ENCODE measurements around the gene NAV3.

NAV3 gene

GRCh38 chr12:77861317-77861716 lies 30.6 kb downstream of the NAV3 start:
- H3F3A ChIP-seq (ENCODE audit: low read depth), result no peaks in the 10 kb centered on the region
- no peaks in the 10 kb centered on the region for H3K9me2 ChIP-seq (replicated peaks; ENCODE audit: low read depth, low read length)
- H3K9me3 ChIP-seq (ENCODE audit: insufficient read depth, low read depth, low read length), result no peaks in the 10 kb centered on the region
- H3K36me3 ChIP-seq (ENCODE audit: insufficient read depth, low read length), result no peaks in the 10 kb centered on the region
- no peak overlapping the region for H3K4me2 ChIP-seq (ENCODE audit: low read depth, low read length, poor library complexity, severe bottlenecking)
- H2AFZ ChIP-seq (ENCODE audit: low read length), result no peak overlapping the region
- no peaks in the 10 kb centered on the region for H3K4me1 ChIP-seq (ENCODE audit: insufficient read depth, low read length, poor library complexity, severe bottlenecking)
- H4K20me1 ChIP-seq (ENCODE audit: insufficient read depth, low read length, poor library complexity, severe bottlenecking), result no peaks in the 10 kb centered on the region
- no peak overlapping the region for H3K4me3 ChIP-seq (ENCODE audit: low read length, poor library complexity, severe bottlenecking)
- H3K9ac ChIP-seq (ENCODE audit: low read depth, low read length, poor library complexity, severe bottlenecking), result no peak overlapping the region
- no peaks in the 10 kb centered on the region for H3K79me2 ChIP-seq (ENCODE audit: insufficient read depth, low read length)
- no peak for TF ChIP-seq EZH2phosphoT487 (IDR thresholded peaks at IDR 0.05; ENCODE audit: borderline replicate concordance)
- TF ChIP-seq CTCF (conservative IDR thresholded peaks at IDR 0.05; ENCODE audit: low read length), result no peak
- H3K27me3 ChIP-seq (ENCODE audit: insufficient read depth, low read length, poor library complexity, severe bottlenecking), result no peaks in the 10 kb centered on the region

GRCh38 chr12:77865178-77865577 lies 34.5 kb downstream of the NAV3 start:
- TF ChIP-seq EZH2phosphoT487 (IDR thresholded peaks at IDR 0.05; ENCODE audit: borderline replicate concordance) (no peak), CTCF (conservative IDR thresholded peaks at IDR 0.05; ENCODE audit: low read length) (no peak)
- H3F3A ChIP-seq (ENCODE audit: low read depth), result no peaks in the 10 kb centered on the region
- no peak overlapping the region for H2AFZ ChIP-seq (ENCODE audit: low read length)

GRCh38 chr12:77878901-77879300 lies 48.2 kb downstream of the NAV3 start:
- H2AFZ ChIP-seq (ENCODE audit: low read length), result no peak overlapping the region
- no peaks in the 10 kb centered on the region for H3K27me3 ChIP-seq (ENCODE audit: insufficient read depth, low read length, poor library complexity, severe bottlenecking)
- TF ChIP-seq CTCF (conservative IDR thresholded peaks at IDR 0.05; ENCODE audit: low read length) (no peak), EZH2phosphoT487 (IDR thresholded peaks at IDR 0.05; ENCODE audit: borderline replicate concordance) (no peak)
- H3K4me1 ChIP-seq (ENCODE audit: insufficient read depth, low read length, poor library complexity, severe bottlenecking), result no peaks in the 10 kb centered on the region
- H3K4me2 ChIP-seq (ENCODE audit: low read depth, low read length, poor library complexity, severe bottlenecking), result no peak overlapping the region
- no peaks in the 10 kb centered on the region for H3K79me2 ChIP-seq (ENCODE audit: insufficient read depth, low read length)
- no peak overlapping the region for H3K9ac ChIP-seq (ENCODE audit: low read depth, low read length, poor library complexity, severe bottlenecking)
- no peak overlapping the region for H3K4me3 ChIP-seq (ENCODE audit: low read length, poor library complexity, severe bottlenecking)
- H3K9me2 ChIP-seq (replicated peaks; ENCODE audit: low read depth, low read length), result no peaks in the 10 kb centered on the region
- H4K20me1 ChIP-seq (ENCODE audit: insufficient read depth, low read length, poor library complexity, severe bottlenecking), result no peaks in the 10 kb centered on the region
- no peaks in the 10 kb centered on the region for H3F3A ChIP-seq (ENCODE audit: low read depth)
- no peaks in the 10 kb centered on the region for H3K36me3 ChIP-seq (ENCODE audit: insufficient read depth, low read length)
- H3K9me3 ChIP-seq (ENCODE audit: insufficient read depth, low read depth, low read length), result no peaks in the 10 kb centered on the region

More at GRCh38 chr12:77865178-77865577, 34.5 kb downstream of the NAV3 start:
- Histone ChIP-seq H3K9me3 (ENCODE audit: insufficient read depth, low read depth, low read length) (no peaks in the 10 kb centered on the region), H3K4me1 (ENCODE audit: insufficient read depth, low read length, poor library complexity, severe bottlenecking) (no peaks in the 10 kb centered on the region), H4K20me1 (ENCODE audit: insufficient read depth, low read length, poor library complexity, severe bottlenecking) (no peaks in the 10 kb centered on the region), H3K36me3 (ENCODE audit: insufficient read depth, low read length) (no peaks in the 10 kb centered on the region), H3K4me2 (ENCODE audit: low read depth, low read length, poor library complexity, severe bottlenecking) (no peak overlapping the region), H3K79me2 (ENCODE audit: insufficient read depth, low read length) (no peaks in the 10 kb centered on the region), H3K4me3 (ENCODE audit: low read length, poor library complexity, severe bottlenecking) (no peak overlapping the region), H3K27me3 (ENCODE audit: insufficient read depth, low read length, poor library complexity, severe bottlenecking) (no peaks in the 10 kb centered on the region), H3K9ac (ENCODE audit: low read depth, low read length, poor library complexity, severe bottlenecking) (no peak overlapping the region), H3K9me2 (replicated peaks; ENCODE audit: low read depth, low read length) (no peaks in the 10 kb centered on the region)
